K562 (cell line): ENCODE measurements around the gene SSBP2. TPM values are rescaled to one million over a fixed set of nuclear protein-coding genes. Genes with fewer than 3 reads are reported as not detected.

Source experiments
- ATAC-seq: fragments of 200-7000 bp; cut with Tn5 transposase; 3 replicates; pipeline ENCODE4 v1.9.1; 2020; ENCODE audit warnings: moderate library complexity
- BruUV-seq: library from RNA; stranded (reverse); fragments of 400-500 nt; replicated peaks from 2 replicates; lab custom pipeline; 2021; lab: Mats Ljungman, UMichigan
- CTCF ChIA-PET: fragments of 300-600 bp; formaldehyde crosslinking; extraction: SDS; loops from one replicate; lab custom pipeline; 2021; ENCODE audit warnings: low intra/inter-chr PET ratio; lab: Yijun Ruan, JAX
- POLR2A ChIA-PET: fragments of 300-600, 350-650 bp; sonication (Branson Sonifier 250); formaldehyde crosslinking; extraction: SDS; loops from one replicate; lab custom pipeline; 2021; ENCODE audit warnings: antibody characterized with exemption, inconsistent platforms; lab: Yijun Ruan, JAX
- DNase-seq, 4 experiments: peaks; one replicate each; pipeline versions ENCODE4 v3.0.0 to v3.0.0-alpha.2; 2011 to 2018; ENCODE audit warnings: low spot score in 3 of 4, mixed read lengths in 3 of 4; ENCODE audit errors: extremely low read depth in 1 of 4
- FAIRE-seq: peaks from 2 replicates; lab custom pipeline; 2011; peaks lifted over from hg19 to GRCh38; lab: Jason Lieb, UNC
- H2AFZ ChIP-seq: 2 replicates; pipeline ENCODE4 v1.6.0; 2011; ENCODE audit warnings: low read depth, low read length, control low read depth, inconsistent platforms
- H3K27ac ChIP-seq: fragments of 200-600 bp; 3 replicates; pipeline ENCODE4 v1.8.0; 2011; ENCODE audit warnings: low read depth, mild to moderate bottlenecking, control low read depth, inconsistent platforms, low read length, moderate library complexity, mixed read lengths; ENCODE audit errors: extremely low read depth
- H3K27me3 ChIP-seq, 2 experiments: fragments of 300-600 bp in 1 of 2; 2 replicates in 1 of 2; 3 replicates in 1 of 2; pipeline versions ENCODE4 v1.6.0 to v1.8.0; 2011; ENCODE audit warnings: inconsistent platforms in 2 of 2, low read length in 2 of 2, mild to moderate bottlenecking in 1 of 2, mixed read lengths in 1 of 2, moderate library complexity in 1 of 2; ENCODE audit not compliant: control insufficient read depth in 2 of 2, insufficient read depth in 2 of 2
- H3K36me3 ChIP-seq: fragments of 300-600 bp; 3 replicates; pipeline ENCODE4 v1.8.0; 2011; ENCODE audit warnings: mild to moderate bottlenecking, low read length, inconsistent platforms; ENCODE audit not compliant: control insufficient read depth, insufficient read depth
- H3K4me1 ChIP-seq, 2 experiments: fragments of 200-600 bp in 1 of 2; replicated peaks in 1 of 2; 2 replicates in 1 of 2; 3 replicates in 1 of 2; pipeline versions ENCODE4 v1.5.1 to v1.8.0; 2011; ENCODE audit warnings: inconsistent platforms in 2 of 2, low read length in 2 of 2, mild to moderate bottlenecking in 1 of 2, mixed read lengths in 1 of 2, moderate library complexity in 1 of 2; ENCODE audit not compliant: control insufficient read depth in 2 of 2, insufficient read depth in 2 of 2
- H3K4me2 ChIP-seq: 2 replicates; pipeline ENCODE4 v1.6.1; 2011; ENCODE audit warnings: low read length, control low read depth, inconsistent platforms, mixed read lengths; ENCODE audit not compliant: insufficient read depth
- H3K4me3 ChIP-seq: fragments of 200-600 bp; sonication (generic), shearing (Covaris generic); 2 replicates; pipeline ENCODE4 v1.5.1; 2016; ENCODE audit warnings: control low read depth, inconsistent platforms
- H3K79me2 ChIP-seq: fragments of 200-600 bp; 3 replicates; pipeline ENCODE4 v1.8.0; 2011; ENCODE audit warnings: low read length, inconsistent platforms; ENCODE audit not compliant: control insufficient read depth, insufficient read depth
- H3K9ac ChIP-seq, 2 experiments: 2 replicates each; pipeline versions ENCODE4 v1.6.0 to v1.6.1; 2011; ENCODE audit warnings: low read depth in 2 of 2, low read length in 2 of 2, control low read depth in 1 of 2, inconsistent platforms in 1 of 2, mild to moderate bottlenecking in 1 of 2, mixed read lengths in 1 of 2; ENCODE audit not compliant: insufficient read depth in 1 of 2
- H3K9me1 ChIP-seq: one replicate; pipeline ENCODE4 v1.6.0; 2011; ENCODE audit warnings: inconsistent platforms, mild to moderate bottlenecking, low read length, moderate library complexity; ENCODE audit not compliant: control insufficient read depth, insufficient read depth
- H3K9me3 ChIP-seq: replicated peaks from 2 replicates; pipeline ENCODE4 v1.5.1; 2011; ENCODE audit warnings: low read depth, low read length, inconsistent platforms; ENCODE audit not compliant: control insufficient read depth, insufficient read depth
- H4K20me1 ChIP-seq: replicated peaks from 2 replicates; pipeline ENCODE4 v1.6.1; 2011; ENCODE audit warnings: low read length, inconsistent platforms, mixed read lengths; ENCODE audit not compliant: control insufficient read depth, insufficient read depth
- ATF1 ChIP-seq, 2 experiments: fragments of 450-650 bp in 1 of 2; IDR thresholded peaks; 2 replicates each; pipeline ENCODE4 v1.6.1; 2016; ENCODE audit warnings: missing compliant biosample characterization in 1 of 2, missing genetic modification characterization in 1 of 2
- CHAMP1 ChIP-seq: fragments of 450-650 bp; IDR thresholded peaks from 2 replicates; pipeline ENCODE4 v1.6.1; 2016; ENCODE audit warnings: mild to moderate bottlenecking
- CHD2 ChIP-seq: IDR thresholded peaks from 2 replicates; pipeline ENCODE4 v1.6.1; 2011; ENCODE audit warnings: low read depth, low read length
- CREM ChIP-seq: IDR thresholded peaks from 2 replicates; pipeline ENCODE4 v1.6.1; 2014; ENCODE audit warnings: antibody characterized with exemption, low read depth
- CTBP1 ChIP-seq: fragments of 450-650 bp; IDR thresholded peaks from 2 replicates; pipeline ENCODE4 v1.6.1; 2016; ENCODE audit warnings: borderline replicate concordance
- DIDO1 ChIP-seq: fragments of 450-650 bp; IDR thresholded peaks from 2 replicates; pipeline ENCODE4 v1.6.1; 2016; ENCODE audit warnings: low read depth, missing biosample characterization, missing genetic modification characterization
- HNRNPUL1 ChIP-seq: fragments of 200-400 bp; formaldehyde crosslinking; IDR thresholded peaks from 2 replicates; pipeline ENCODE4 v1.6.1; 2017; ENCODE audit warnings: low read length
- MEIS2 ChIP-seq: fragments of 450-650 bp; IDR thresholded peaks from 2 replicates; pipeline ENCODE4 v1.6.1; 2014; ENCODE audit warnings: mild to moderate bottlenecking; ENCODE audit not compliant: partially characterized antibody
- NCOA2 ChIP-seq, 2 experiments: fragments of 450-650 bp; IDR thresholded peaks; 2 replicates each; pipeline ENCODE4 v1.6.1; 2018; ENCODE audit warnings: mild to moderate bottlenecking in 2 of 2, moderate library complexity in 1 of 2; ENCODE audit not compliant: partially characterized antibody in 2 of 2
- NFE2L1 ChIP-seq: fragments of 450-650 bp; IDR thresholded peaks from 2 replicates; pipeline ENCODE4 v1.6.1; 2016; ENCODE audit warnings: missing genetic modification characterization, low read depth, mild to moderate bottlenecking, missing compliant biosample characterization, moderate library complexity, borderline replicate concordance
- NFIX ChIP-seq: fragments of 250-450 bp; sonication (Bioruptor Pico); IDR thresholded peaks from 2 replicates; pipeline ENCODE4 v1.4.0; 2020; ENCODE audit warnings: low read depth, mild to moderate bottlenecking, moderate library complexity
- PML ChIP-seq: IDR thresholded peaks from 2 replicates; pipeline ENCODE4 v1.6.1; 2012; ENCODE audit warnings: low read length, inconsistent platforms
- RAD51 ChIP-seq: fragments of 450-650 bp; IDR thresholded peaks from 2 replicates; pipeline ENCODE4 v1.7.1; 2016; ENCODE audit warnings: low read depth, mild to moderate bottlenecking, borderline replicate concordance
- ZKSCAN1 ChIP-seq: fragments of 150-350 bp; IDR thresholded peaks from 2 replicates; pipeline ENCODE4 v1.6.1; 2016; ENCODE audit warnings: low read depth, low read length
- ZNF445 ChIP-seq: fragments of 250-450 bp; sonication (Bioruptor Pico); IDR thresholded peaks from 2 replicates; pipeline ENCODE4 v1.4.0; 2020; ENCODE audit warnings: low read depth, mild to moderate bottlenecking, moderate library complexity
- WGBS: fragments of 100-300 bp; shearing (Covaris generic); methylation state at CpG from one replicate; pipeline ENCODE4 v1.1.6; 2016; ENCODE audit warnings: low coverage, mixed read lengths; ENCODE audit not compliant: insufficient coverage; ENCODE audit errors: missing lambda C conversion rate; 5-methylcytosine and 5-hydroxymethylcytosine counted together
- in situ Hi-C: fragments of 300-500 bp; cut with MboI; formaldehyde crosslinking; loops from 4 replicates; pipeline ENCODE4 v1.15.0; 2018; ENCODE audit warnings: inconsistent platforms, mixed read lengths
- intact Hi-C: fragments of 100-400 bp; cut with micrococcal nuclease; formaldehyde crosslinking; loops from 2 replicates; pipeline ENCODE4 v1.14.2; 2022
- polyA plus RNA-seq, 8 experiments: library from polyadenylated mRNA; depleted of rRNA in 4 of 8; stranded (reverse) in 5 of 8; unstranded in 3 of 8; fragments of >200 nt; fragmentation: Nextera tagmentation in 2 of 8; fragmentation: Illumina TruSeq in 1 of 8; extraction: Ambion mirVana in 2 of 8; extraction: Trizol in 1 of 8; gene quantifications; 2 replicates each; pipeline versions ENCODE4 v1.2.1 to v1.2.3, GENCODE V29; 2011 to 2014; ENCODE audit warnings: inconsistent platforms in 1 of 8, missing spikeins in 1 of 8
- total RNA-seq, 7 experiments: library from RNA; depleted of rRNA in 6 of 7; stranded (reverse); fragments of >200 nt in 6 of 7; fragmentation: Illumina TruSeq in 2 of 7; extraction: Trizol in 2 of 7; gene quantifications; 2 replicates each; pipeline versions ENCODE4 v1.2.1 to v1.2.3, GENCODE V29; 2011 to 2021; ENCODE audit warnings: low replicate concordance in 1 of 7
- TF ChIP-seq, protein P1 (sequence below): sonication (generic); formaldehyde crosslinking; IDR thresholded peaks from 2 replicates; pipeline ENCODE4 v1.8.1; 2023; ENCODE audit warnings: missing genetic modification reagents, mild to moderate bottlenecking, borderline replicate concordance

Gene SSBP2
- total and polyA plus RNA-seq, 9 of the 15 experiments (the other 6 are each of a cell fraction or from before 2014, with no cell fraction given), result 22.3 to 133 (median 42.1) TPM

DNA sequence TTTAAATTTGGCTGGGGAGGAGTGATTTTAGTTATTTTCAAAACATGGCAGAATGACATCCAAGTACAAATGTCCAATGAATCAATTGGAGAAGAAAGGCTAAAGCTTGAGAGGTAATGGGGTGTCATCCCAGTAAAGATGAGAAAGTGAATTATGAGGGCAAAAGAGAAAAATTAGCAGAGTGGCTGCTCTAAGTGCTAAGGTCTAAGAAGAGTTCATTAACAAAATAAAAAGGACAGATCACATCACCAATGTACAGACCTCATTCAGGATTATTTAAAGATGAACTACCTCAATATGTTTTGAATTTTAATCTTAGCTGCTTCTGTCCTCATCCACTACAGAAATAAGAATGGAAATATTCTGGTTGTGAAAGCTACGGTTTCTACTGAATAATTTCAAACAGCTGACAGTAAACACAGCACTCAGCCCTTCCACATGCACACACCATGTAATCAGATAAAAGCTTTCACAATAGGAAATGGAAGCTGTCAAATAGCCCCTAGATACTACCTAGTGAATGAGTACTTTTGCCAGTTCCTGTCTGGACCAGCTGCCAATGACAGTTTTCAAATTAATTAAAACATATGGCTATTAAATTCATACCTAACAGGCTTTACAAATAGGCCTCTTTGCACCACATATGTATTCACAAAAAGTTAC, 171.5 kb downstream of the SSBP2 start:
- peak in 2 of 4 experiments; percentile 29 to 30 for DNase-seq
- H3K79me2 ChIP-seq, result no peaks in the 10 kb centered on the region
- no peaks in the 10 kb centered on the region for H3K9me3 ChIP-seq
- peaks cover 0 to 5% of the 10 kb centered on the region in 2 experiments; a peak in 1 of 5 replicates for H3K4me1 ChIP-seq
- no peak overlapping the region for H3K4me3 ChIP-seq
- no peak overlapping the region for H3K4me2 ChIP-seq
- intact Hi-C loops, result no loop called here
- no peaks in the 10 kb centered on the region for H4K20me1 ChIP-seq
- ATAC-seq, result peak; percentile 97
- H2AFZ ChIP-seq, result 0 out of 2 replicates have a peak overlapping the region, but pooled peaks have one; percentile 7
- CTCF ChIA-PET, result no interaction called here
- in situ Hi-C loops, result no loop called here
- no TSS peak for BruUV-seq
- peak; percentile 19 for FAIRE-seq
- 0% methylated on average over 1 of the region's 1 CpG for WGBS
- H3K36me3 ChIP-seq, result no peaks in the 10 kb centered on the region
- H3K9ac ChIP-seq, result no peak overlapping the region
- no peaks in the 10 kb centered on the region for H3K9me1 ChIP-seq
- H3K27me3 ChIP-seq, result no peaks in the 10 kb centered on the region
- no peak overlapping the region for H3K27ac ChIP-seq
- POLR2A ChIA-PET, result interaction anchor here (0.7 to 0.9 kb wide), 3 partner anchors 10 to 194 kb away, joined by 3 read pairs; no protein-coding TSS in a partner anchor
- TF ChIP-seq, protein P1, sequence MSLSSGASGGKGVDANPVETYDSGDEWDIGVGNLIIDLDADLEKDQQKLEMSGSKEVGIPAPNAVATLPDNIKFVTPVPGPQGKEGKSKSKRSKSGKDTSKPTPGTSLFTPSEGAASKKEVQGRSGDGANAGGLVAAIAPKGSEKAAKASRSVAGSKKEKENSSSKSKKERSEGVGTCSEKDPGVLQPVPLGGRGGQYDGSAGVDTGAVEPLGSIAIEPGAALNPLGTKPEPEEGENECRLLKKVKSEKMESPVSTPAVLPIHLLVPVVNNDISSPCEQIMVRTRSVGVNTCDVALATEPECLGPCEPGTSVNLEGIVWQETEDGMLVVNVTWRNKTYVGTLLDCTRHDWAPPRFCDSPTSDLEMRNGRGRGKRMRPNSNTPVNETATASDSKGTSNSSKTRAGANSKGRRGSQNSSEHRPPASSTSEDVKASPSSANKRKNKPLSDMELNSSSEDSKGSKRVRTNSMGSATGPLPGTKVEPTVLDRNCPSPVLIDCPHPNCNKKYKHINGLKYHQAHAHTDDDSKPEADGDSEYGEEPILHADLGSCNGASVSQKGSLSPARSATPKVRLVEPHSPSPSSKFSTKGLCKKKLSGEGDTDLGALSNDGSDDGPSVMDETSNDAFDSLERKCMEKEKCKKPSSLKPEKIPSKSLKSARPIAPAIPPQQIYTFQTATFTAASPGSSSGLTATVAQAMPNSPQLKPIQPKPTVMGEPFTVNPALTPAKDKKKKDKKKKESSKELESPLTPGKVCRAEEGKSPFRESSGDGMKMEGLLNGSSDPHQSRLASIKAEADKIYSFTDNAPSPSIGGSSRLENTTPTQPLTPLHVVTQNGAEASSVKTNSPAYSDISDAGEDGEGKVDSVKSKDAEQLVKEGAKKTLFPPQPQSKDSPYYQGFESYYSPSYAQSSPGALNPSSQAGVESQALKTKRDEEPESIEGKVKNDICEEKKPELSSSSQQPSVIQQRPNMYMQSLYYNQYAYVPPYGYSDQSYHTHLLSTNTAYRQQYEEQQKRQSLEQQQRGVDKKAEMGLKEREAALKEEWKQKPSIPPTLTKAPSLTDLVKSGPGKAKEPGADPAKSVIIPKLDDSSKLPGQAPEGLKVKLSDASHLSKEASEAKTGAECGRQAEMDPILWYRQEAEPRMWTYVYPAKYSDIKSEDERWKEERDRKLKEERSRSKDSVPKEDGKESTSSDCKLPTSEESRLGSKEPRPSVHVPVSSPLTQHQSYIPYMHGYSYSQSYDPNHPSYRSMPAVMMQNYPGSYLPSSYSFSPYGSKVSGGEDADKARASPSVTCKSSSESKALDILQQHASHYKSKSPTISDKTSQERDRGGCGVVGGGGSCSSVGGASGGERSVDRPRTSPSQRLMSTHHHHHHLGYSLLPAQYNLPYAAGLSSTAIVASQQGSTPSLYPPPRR (CRISPR knock-in tag), result no peak
- no peak for TF ChIP-seq DIDO1 (tag)
- no peak for TF ChIP-seq NFE2L1
- no peak for TF ChIP-seq RAD51
- no peak for TF ChIP-seq PML
- no peak for TF ChIP-seq CTBP1
- no peak for TF ChIP-seq ATF1 (CRISPR knock-in tag; IDR thresholded peaks at IDR 0.05)
- no peak for TF ChIP-seq ATF1 (tag; IDR thresholded peaks at IDR 0.05)
- TF ChIP-seq NCOA2 (IDR thresholded peaks at IDR 0.05; ENCODE audit: partially characterized antibody in 2 of 2), result no peak
- no peak for TF ChIP-seq NFIX (CRISPR knock-in tag)
- TF ChIP-seq CHAMP1, result no peak
- TF ChIP-seq CREM, result 0 out of 2 replicates have a peak, but pooled peaks have one; percentile 22
- peak; percentile 70 for TF ChIP-seq MEIS2
- TF ChIP-seq CHD2, result no peak
- TF ChIP-seq HNRNPUL1, result no peak
- no peak for TF ChIP-seq ZKSCAN1
- no peak for TF ChIP-seq ZNF445 (CRISPR knock-in tag)
